GM12892 (cell line): ENCODE measurements around the gene SAC3D1.

Experiments used
- POLR2A ChIP-seq: IDR thresholded peaks from 2 replicates; pipeline ENCODE4 v1.6.1; 2011; ENCODE audit warnings: low read depth, low read length, control low read depth
- POLR2AphosphoS5 ChIP-seq: IDR thresholded peaks from 2 replicates; pipeline ENCODE4 v1.6.1; 2011; ENCODE audit warnings: low read depth, low read length, control low read depth
- TAF1 ChIP-seq: IDR thresholded peaks from 2 replicates; pipeline ENCODE4 v1.6.1; 2011; ENCODE audit warnings: low read depth, mild to moderate bottlenecking, control low read depth, low read length, borderline replicate concordance

DNA sequence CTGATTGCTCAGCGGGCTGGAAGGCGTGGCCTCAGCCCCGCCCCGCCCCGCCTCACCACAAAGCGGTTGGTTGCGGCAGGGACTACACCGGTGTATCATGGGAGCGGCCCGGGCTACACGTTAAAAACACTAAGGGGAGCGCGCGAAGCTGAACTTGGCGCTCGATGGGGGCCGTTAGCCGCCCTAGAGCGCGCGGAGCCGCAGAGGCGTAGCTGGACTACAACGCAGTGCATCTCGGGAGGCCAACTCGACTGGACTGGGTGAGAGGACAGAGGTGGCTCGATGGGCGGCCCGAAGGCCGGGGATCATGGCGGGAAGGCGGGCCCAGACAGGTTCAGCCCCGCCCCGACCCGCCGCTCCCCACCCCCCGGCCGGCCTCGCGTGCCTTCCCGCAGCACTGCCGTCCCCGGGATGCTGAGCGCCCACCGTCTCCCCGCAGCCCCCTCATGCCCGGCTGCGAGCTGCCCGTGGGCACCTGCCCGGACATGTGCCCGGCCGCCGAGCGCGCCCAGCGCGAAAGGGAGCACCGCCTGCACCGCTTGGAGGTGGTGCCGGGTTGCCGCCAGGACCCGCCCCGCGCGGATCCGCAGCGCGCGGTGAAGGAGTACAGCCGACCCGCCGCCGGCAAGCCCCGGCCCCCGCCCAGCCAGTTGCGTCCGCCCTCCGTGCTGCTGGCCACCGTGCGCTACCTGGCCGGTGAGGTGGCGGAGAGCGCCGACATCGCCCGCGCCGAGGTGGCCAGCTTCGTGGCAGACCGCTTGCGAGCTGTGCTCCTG is at the start of gene SAC3D1:
- TF ChIP-seq POLR2AphosphoS5 (no peak), POLR2A (peak; percentile 39; the same call in 1 of the 2 replicates), TAF1 (no peak)
